Measurements from ENCODE around the gene SPOP. TPM values are rescaled to one million over a fixed set of nuclear protein-coding genes. Genes with fewer than 3 reads are reported as not detected.
A peak's percentile ranks its signal among the peaks of the same experiment; 100 is the strongest.

SPOP gene
- total RNA-seq, 1 donor from 2014 or later: 129 TPM

DNA sequence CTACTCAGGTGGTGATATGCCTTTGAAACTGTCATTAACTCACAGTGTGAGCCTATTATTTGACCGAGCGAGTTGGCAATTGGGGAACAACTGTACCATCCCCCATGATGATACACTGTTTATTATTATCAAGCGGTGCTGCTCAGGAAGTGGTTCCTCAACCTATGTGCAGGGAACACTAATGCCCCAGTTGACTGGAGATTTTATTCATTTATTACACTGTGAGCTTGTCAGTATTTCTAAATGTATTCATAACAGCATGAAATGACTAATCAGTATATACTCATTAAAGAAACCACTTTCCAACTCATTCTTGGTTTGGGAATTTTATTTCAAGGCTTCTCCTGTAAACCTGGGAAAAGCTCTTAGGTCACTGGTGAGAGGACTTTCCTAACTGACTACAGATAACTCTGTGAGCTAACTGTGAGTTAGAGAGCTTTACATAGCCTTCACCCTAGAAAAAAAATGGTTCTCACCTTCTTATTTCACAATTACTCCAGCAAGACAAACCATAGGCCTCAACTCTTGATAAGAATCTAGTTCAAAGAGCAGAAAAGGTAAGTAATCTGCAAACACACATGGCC, 59.8 kb downstream of the SPOP start:
- no peak for DNase-seq (ENCODE audit: low spot score)

DNA sequence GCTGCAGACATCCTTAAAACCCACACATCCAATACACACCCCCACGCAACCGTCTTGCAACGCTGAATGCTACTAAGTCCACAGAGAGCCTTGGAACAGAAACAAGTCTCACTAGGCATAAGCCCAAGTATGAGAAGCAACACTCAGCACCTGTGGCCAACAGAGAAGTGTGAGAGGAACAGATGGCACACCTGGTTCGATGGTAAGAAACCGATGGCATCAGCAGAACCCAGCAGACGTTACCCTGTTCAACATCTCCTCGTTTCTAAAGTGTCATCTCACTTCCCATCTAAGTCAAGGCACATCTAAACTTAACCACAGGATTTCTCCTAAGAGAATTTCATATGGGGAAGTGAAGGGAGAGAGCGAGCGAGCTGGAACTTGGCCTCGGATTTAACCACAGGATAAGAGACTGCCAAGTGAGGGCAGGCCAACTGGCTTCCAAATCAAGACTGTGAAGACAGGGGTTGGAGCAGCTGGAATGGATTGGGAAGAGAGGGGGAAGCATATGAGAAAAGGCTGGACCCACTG, 61.2 kb downstream of the SPOP start:
- DNase-seq (ENCODE audit: low spot score): peak; percentile 72

DNA sequence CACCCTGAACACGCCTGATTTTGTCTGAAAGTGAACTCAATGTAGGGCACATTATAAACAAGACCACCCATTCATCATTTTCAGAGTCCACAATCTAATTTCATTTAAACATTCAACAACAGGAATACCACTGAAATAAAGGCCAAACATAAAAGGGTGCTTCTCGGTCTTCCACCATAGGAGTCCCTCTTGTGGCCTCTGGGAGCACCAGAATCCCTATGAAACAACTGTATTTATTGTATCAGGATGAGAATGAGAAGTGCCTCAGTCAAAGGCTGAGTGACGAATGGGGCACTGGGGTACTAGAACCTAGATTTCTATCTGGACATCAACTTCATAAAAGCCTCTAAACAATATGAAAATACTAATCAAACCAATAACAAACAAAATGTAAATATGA, 61.8 kb downstream of the SPOP start:
- DNase-seq (ENCODE audit: low spot score): no peak

DNA sequence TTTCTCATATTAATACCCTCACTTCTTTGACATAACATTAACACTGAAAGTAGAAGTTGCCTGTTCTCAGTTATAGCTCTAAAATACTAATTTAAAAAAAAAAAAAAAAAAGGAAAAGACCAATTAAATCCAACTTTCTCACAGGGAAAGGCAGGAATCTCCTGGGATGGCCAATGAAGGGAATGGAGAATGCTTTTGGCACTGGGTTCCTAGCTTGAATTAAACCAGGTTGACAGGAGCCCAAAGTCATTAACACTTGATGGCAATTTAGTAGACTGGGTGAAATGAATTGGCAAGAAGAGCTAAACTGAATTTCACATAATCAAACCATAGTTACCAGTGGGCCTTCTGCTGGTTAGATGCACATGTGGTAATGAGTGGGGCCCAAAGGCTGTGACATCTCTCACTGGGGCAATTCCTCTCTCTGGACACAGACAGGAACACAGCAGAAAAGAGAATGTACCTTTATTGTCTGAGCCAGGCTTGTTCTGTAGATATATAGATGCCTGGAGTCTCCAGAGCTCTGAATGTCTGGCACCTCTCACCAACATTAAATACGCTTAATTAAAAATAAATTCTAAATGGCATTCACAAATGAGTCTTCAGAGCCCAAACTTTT, 64.6 kb downstream of the SPOP start:
- DNase-seq (ENCODE audit: low spot score): no peak

DNA sequence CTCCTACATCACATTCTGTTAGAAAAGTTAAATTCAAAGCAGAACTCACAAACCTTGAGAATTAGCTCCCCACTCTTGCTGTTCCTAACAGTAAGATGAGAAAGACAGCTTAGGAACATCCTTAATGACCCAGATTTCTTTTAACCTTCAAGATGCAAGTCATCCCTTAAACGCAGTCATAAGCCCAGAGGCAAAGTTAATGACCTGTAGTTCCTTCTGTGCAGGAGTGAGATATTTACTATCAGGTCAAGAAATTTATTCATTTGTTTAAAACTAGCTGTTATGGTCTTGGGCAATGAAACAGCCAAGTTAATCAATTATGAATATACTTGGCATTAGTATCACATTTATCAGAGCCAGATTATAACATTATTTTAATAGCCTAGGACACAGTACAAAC, 65.2 kb downstream of the SPOP start:
- no peak for DNase-seq (ENCODE audit: low spot score)

DNA sequence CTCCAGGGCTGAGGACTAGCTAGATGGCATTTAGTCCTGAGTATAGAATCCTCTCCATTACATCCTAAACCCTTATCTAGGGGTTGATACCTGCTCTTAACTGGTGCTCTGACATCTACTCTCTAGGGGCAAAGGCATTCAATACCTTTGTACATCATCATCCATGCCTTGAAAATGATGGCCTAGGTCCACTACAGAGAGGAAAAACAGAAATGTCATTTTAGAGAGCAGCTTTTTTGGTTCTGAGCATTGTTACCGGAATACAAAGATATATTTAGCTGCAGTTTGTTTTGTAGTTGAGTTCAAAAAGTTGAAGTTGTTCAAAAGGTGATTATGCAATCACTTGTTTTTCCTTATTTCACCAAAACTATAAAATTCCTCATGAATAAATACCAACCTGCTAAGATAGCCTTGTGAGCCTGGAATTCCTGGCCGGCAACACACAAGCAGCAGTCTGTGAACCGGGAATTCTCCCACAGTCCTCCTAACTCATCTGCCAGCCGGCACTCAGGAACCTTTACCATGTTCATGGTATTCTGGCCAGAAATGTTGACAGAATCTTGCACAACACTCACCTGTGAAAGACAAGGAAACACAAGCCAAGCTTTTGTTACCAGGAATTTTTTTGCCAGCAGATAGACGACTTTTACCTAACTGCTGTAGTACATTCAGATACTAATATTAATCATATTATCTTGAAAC, 66.9 kb downstream of the SPOP start:
- DNase-seq (ENCODE audit: low spot score): no peak

DNA sequence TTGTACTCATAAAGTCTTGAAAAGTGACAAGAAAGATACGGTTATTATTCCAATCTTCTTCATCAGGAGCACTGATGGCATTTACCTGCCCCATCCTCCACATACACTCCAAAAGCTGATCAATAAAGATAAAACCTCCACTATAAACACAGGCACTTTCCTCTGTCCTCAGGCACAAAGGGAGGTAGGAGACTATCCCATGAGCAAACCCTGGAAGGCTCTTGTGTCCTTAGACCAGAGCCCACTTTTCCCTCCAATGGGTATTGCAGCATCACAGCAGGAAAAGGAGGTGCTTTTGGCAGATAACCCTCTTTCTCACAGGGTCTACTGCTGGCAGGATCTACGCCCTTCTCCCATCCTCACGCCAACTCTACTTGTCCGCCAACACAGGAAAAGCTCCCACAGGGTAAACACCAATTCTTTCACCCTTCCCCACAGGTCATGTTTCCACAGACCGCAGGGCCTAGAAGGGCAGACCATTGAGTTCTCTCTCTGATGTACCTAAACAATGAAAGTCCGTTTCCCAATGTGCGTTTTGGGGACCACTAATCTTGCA, 73.5 kb downstream of the SPOP start:
- no peak for DNase-seq (ENCODE audit: low spot score)

DNA sequence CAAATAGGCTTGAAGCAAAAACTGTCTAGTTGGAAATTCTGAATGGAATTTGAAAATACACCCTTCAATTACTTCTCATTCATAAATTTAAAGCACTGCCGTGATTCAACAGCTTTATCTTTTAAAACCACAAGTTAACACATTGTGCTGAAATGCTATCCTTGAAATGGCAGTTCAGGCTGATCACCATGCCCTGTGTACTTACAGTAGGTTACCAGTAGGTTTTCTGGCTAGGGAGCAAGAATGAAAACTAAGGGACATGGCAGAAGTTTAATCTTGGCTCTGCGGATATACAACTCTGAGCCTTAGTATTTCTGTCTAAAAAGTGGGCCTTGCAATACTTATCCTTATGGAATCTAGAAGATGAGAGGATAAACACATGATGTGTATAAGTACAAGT, 74.2 kb downstream of the SPOP start:
- DNase-seq (ENCODE audit: low spot score): no peak

DNA sequence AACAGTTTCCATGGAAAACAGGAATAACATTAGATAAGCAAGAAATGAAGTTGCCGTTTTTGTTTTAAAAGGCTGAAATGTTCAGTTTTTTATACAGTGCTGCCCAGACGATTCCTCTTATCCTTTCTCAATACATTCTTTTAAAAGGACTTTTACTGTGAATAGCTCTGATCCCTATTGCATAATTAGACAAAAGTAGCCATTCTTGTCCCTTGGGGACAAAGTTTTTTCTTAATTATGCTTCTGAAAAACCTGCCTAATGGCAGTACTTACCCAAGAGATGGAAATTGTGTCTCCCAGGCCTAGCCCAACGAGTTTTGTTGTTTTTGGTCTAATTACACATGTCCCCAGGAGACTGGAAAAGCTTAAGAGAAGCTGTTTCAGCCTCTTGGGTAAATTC, 74.7 kb downstream of the SPOP start:
- peak; percentile 36 for DNase-seq (ENCODE audit: low spot score)

DNA sequence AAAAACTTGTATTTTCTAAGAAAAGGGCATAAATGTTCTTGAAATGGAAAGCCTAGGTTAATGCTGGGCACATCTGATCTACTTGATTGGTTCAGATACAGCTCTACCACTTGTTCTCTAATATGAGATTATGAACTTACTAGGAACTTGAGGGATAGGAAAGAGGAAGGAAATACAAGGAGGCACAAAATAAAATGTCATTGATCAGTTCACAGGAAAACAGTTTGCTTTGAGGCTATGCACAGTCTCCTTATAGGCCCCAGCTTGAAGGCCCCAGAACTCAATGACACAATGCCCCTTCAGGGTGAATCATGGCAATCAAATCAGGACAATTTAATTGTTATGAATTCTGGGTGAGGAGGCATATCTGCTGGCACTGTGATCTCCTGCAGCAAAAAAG, 75.1 kb downstream of the SPOP start:
- no peak for DNase-seq (ENCODE audit: low spot score)

DNA sequence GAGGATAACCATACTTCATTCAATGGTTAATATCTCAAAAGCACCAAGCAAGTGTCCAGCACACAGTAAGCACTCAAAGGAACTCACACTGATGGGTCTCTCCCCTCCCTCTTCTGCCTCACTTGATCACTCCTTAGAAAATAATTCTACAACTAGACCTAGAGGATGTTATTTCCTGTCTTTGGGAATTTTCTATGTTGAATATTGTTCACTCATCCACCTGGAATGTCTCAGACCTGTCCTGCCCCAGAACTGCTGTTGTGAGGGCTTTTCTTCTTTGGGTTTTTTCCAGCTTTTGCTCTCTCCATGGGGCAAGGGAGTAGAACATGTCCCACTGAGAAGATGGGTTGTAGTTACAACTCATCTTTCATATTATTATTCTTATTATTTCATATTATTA, 76.9 kb downstream of the SPOP start:
- DNase-seq (ENCODE audit: low spot score): no peak

DNA sequence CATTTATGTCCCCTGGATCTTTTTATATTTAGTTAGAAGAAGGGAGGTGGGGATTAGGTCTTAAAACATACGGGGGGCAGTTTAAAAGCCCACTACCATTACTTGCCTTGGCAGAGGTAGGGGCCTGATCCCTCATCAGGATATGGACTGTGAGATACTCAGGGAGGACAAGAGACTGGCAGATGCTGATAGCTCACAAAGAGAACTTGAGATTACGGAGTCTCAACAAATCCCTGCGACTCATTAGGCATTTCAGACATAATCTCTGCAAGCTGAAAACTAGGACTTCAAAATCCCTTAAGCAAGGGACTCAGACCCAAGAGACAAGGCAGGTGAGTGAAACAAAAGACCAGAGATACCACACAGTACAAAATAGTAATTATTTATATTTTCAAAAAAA, 79.0 kb downstream of the SPOP start:
- no peak for DNase-seq (ENCODE audit: low spot score)

DNA sequence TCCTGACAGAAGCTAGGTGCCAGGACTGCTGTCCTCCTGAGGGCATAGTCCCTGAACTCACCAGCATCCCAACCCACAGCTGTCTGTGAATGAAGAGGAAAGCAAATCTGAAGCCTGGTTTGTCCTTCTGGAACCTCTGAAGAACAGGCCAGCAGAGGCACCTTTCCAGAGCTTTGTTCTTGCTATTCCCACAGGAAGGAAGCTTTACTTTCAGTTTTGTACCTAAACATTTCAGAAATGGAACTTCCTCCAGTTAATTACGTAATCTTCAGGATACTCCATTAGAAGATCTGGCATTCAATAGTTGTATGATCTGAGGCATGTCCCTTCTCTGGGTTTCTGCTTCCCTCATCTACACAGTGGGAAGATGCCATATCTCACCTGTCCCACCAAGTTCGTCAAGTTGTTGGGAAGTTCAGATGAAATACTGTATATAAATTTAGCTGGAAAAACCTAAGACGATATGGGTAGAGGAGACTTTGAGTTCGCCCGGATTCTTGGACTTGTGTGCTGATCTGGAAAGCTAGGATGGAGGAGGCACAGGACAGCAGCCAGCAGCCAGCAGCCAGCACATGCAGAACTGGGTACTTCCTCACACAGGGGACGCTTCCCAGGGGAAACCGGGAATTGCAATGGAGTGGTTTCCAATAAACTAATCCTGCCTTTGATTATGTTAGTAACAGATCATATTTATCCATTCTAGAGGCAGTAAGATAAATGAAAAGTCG, 79.8 kb downstream of the SPOP start:
- DNase-seq (ENCODE audit: low spot score): no peak

DNA sequence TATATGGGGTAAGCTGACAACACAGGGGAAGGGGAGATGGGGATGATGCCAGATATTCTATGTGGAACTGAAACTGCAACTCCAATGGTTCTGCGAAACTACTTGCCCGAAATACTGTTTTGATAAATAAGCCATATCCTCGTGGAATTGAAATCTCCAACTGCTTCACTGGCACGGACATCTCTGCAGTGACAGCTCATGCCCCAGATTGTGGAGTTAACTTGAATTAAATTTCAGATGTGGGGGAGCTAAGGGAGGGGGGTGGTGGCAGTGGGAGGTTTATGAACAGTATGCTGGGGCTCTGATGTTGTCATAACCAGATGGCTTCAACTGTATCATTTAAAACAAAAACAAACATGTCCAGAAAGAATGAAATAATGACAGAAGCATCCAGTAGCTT, 80.5 kb downstream of the SPOP start:
- no peak for DNase-seq (ENCODE audit: low spot score)

DNA sequence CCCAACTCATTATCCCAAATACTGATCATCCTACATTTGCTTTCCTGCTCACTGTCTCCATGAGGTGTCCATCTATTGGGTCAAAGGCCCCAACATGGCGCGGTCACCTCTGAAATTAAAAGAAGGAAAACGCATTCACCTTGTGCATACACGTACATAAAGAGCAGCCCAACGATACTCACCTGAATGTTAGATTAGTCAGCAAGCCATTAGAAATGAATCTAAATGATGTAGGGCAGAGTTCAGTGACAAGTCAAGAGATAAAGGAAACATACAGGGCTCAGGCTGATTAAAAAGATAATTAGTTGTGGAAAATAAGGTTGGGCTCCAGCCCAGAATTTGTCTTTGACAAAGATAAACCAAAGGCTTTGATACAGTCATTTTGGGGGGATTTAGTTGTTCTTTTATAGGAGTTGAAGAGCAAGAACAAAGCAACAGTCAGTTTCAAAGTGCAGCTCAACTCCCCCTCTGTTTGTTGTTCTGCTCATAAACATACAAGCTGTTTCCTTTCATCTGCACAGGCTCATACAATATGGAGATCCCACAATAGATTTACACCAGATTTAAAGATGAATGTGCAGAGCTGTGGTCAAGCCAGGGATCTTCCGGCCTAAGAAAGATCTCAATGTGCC, 81.2 kb downstream of the SPOP start:
- no peak for DNase-seq (ENCODE audit: low spot score)

DNA sequence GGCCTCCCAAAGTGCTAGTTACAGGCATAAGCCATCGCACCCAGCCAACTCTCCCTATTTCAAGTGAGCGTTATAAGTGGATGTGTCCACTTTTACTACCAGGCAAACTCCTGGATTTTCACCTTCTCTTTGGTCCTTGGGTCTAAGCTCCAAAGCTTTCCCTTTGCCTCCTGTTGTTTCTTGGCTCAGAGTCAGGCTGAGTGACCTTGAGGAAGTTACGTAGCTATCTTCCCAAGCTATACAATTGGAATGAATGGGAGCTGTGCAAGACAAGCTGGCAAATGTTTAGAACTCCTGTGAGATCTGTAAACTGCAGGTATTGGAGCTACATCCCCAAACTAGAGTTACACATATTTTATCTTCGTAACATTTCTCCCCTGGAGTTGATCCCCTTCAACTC, 81.9 kb downstream of the SPOP start:
- no peak for DNase-seq (ENCODE audit: low spot score)

DNA sequence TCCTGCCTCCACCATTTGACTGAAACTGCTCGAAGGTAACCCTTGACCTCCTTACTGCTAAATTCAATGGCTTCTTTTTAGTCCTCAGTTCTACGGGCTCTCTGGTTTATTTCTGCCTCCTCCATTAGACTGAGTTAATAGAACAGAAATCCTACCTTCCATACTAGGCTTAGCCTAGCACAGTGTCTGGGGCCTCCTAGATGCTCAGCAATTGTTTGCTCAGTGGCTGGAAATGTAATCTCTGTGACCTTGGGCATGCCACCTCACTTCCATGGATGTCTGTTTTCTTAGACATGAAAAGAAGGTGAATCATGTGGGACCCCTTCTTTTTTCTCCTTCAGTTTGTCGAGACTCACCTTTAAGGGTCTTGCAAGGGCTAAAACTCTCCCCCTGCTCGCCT, 82.6 kb downstream of the SPOP start:
- no peak for DNase-seq (ENCODE audit: low spot score)

DNA sequence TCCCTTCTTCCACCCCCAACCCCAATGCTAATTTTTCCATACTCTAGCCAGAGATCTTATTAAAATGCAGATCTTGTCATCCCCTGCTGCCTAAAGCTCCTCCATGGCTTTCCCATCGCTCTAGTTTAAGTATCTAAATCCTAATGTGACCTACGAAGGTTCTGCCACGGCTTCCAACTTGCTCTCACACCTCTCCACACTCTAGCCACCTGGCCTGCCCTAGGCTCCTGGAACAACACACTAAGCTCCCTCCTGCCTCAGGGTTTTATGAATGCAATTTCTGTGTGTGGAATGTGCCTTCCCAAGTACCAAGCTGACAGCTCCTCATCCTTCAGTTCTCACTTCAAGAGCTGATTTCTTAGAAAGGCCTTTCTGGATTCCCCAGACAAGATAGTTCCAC, 85.6 kb downstream of the SPOP start:
- no peak for DNase-seq (ENCODE audit: low spot score)

DNA sequence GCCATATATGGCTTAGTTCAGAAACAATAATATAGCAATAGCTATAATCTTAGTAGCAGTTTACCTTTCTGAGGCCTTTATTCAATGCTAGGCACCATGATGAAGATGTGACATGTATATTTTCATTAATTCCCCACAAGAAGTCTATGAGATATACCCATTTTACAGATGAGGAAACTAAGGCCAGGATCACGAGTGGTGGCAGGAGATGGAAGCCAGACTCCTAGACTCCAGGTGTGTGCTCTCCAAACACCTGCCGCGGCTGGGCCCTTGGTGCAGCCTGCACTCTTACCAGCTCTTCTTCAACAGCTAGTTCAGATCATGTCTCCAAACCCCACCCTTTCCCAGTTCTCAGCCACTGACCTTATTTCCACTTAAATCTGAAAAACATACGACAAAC, 87.0 kb downstream of the SPOP start:
- DNase-seq (ENCODE audit: low spot score): no peak

DNA sequence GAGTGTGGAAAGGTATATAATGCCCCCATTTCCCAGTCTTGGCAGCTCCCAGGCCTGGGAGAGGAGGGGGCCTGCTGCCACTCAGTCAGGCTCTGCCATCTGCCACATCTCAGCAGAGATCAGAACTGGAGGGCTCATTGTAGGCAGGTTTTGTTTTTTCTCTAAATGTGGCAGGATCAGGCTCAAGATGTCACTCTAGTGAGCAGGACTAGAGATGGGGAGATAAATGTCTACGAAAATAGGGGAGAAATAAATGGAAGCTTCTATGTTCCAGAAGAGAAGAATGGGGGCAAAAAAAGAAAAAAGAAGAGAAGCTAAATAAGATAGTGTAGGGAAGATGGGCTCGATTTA, 88.3 kb downstream of the SPOP start:
- DNase-seq (ENCODE audit: low spot score): no peak

DNA sequence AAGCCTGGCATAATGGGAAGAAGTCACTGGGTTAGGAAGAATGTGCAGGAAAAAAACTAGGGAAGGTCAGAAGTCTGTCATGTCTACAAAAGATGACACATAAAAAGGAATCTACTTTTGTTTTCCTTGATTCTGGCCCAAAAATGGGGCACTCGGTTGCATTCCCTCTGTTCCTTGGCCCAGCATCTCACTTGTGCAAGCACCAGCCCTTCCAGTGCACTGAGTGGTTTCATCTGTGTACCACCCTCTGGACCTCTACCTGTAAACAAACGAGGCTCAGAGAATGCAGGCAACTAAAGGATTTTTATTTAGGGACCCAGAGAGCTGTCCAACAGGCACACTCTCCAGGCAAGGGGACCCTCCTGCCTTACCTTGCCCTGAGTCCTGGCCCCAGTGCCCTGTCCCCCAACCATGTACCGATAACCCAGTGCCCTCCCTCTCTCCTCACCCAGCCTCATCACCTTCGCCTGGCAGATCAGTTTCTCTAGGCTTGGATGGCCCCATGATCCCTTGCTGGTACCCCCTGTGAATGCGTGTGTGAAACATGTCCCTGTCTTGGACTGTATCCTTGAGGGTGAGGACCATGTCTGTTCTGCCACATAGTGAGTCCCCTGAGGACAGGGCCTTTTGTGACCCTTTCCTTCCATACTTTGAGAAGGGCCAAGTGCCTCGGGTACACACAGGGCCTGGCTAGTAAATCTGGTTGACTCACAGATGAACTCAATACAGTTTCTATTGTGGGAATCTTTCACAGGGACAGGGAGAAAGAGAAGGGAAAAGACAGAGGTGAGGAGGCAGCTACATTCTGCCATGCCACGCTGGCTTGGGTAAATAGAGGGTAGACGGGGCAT, 88.9 kb downstream of the SPOP start:
- DNase-seq (ENCODE audit: low spot score): no peak

All from umbilical cord (tissue), 2 donors.